ENCODE results near the gene PRKAG2.

Gene PRKAG2

DNA sequence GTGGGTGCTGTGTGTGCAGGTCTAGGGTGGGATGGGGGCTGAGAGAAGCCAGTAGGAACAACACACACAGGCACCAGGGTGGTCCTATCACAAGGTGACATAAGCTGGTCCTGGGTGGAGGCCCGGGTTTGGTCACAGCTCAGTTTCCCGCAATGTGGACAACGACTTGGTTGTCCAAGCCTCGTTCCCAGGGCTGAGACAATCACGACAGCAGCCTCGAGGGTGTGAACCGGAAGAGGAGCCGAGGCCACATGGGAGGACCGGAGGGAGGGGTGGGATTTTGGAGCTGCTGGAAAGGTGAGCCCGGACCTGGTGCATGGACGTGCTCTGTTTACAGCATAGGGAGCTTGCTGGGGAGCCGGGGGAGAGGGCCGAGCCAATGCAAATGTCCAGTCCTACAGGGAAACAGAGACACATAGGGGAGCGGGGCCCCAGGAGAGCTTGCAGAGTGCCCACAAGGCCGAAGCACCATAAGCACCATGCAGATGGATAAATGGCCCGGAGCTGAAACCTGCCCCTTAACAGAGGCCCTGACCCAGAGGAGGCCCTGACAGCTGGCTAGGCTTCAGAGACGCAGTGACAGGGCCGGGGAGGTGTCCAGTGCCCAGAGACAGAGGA is 92.8 kb downstream of the PRKAG2 start:
- TF ChIP-seq CTCF (IDR thresholded peaks at IDR 0.05), result no peak

- peak; percentile 99 for TF ChIP-seq CTCF (IDR thresholded peaks at IDR 0.05)
Measured at GRCh38 chr7:151782598-151783448, 94.1 kb downstream of the PRKAG2 start.

- TF ChIP-seq CTCF (IDR thresholded peaks at IDR 0.05), result no peak
Measured at GRCh38 chr7:151781161-151781845, 95.6 kb downstream of the PRKAG2 start.

- no peak for TF ChIP-seq CTCF (IDR thresholded peaks at IDR 0.05)
Measured at GRCh38 chr7:151780631-151781030, 96.3 kb downstream of the PRKAG2 start.

- TF ChIP-seq CTCF (IDR thresholded peaks at IDR 0.05), result no peak
Measured at GRCh38 chr7:151779678-151780077, 97.2 kb downstream of the PRKAG2 start.

DNA sequence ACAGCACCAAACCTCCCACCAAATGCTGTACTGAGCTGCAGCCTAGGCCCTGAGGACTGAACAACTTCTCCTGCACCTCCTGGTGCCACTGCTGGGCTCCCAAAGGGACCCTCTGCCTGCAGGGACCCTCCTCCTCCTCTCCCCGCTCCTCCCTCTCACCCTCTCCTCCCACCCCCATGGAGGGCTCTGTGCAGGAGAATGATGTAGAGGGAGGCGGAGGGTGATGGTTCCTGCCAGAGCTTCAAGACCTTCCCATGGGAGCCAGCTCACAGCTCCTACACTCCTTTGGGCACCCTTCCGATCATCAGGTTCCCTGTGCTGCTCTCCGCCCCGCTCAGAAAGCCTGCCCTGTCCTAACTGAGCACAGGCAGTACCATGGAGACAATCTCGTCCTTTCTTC is 97.7 kb downstream of the PRKAG2 start:
- no peak for TF ChIP-seq CTCF (IDR thresholded peaks at IDR 0.05)

- no peak for TF ChIP-seq CTCF (IDR thresholded peaks at IDR 0.05)
Measured at GRCh38 chr7:151777908-151778670, 98.8 kb downstream of the PRKAG2 start.

Data from LNCAP (cell line).